ENCODE data around the gene PDE4D.

PDE4D gene

GRCh38 chr5:59249726-59250125, 643.8 kb downstream of the PDE4D start:
- H3K4me3 ChIP-seq (ENCODE audit: low read depth, low read length), result no peak overlapping the region

GRCh38 chr5:59249160-59249559, 644.4 kb downstream of the PDE4D start:
- Histone ChIP-seq H3K36me3 (no peaks in the 10 kb centered on the region), H3K4me3 (ENCODE audit: low read depth, low read length) (no peak overlapping the region), H3K27ac (no peak overlapping the region), H3K27me3 (ENCODE audit: insufficient read depth, low read depth, severe bottlenecking) (no peaks in the 10 kb centered on the region), H3K9me3 (ENCODE audit: severe bottlenecking) (no peaks in the 10 kb centered on the region)
- TF ChIP-seq CTCF (IDR thresholded peaks at IDR 0.05; ENCODE audit: low read depth, low read length), result no peak
- DNase-seq, result no peak

More at GRCh38 chr5:59249726-59250125, 643.8 kb downstream of the PDE4D start:
- Histone ChIP-seq H3K36me3 (no peaks in the 10 kb centered on the region), H3K9me3 (ENCODE audit: severe bottlenecking) (no peaks in the 10 kb centered on the region), H3K27me3 (ENCODE audit: insufficient read depth, low read depth, severe bottlenecking) (no peaks in the 10 kb centered on the region), H3K27ac (no peak overlapping the region)
- DNase-seq, result no peak
- no peak for TF ChIP-seq CTCF (IDR thresholded peaks at IDR 0.05; ENCODE audit: low read depth, low read length)

GRCh38 chr5:59246882-59247281, 646.6 kb downstream of the PDE4D start:
- H3K27ac ChIP-seq, result no peak overlapping the region
- no peaks in the 10 kb centered on the region for H3K9me3 ChIP-seq (ENCODE audit: severe bottlenecking)
- no peaks in the 10 kb centered on the region for H3K27me3 ChIP-seq (ENCODE audit: insufficient read depth, low read depth, severe bottlenecking)
- TF ChIP-seq CTCF (IDR thresholded peaks at IDR 0.05; ENCODE audit: low read depth, low read length), result no peak
- no peak overlapping the region for H3K4me3 ChIP-seq (ENCODE audit: low read depth, low read length)
- no peaks in the 10 kb centered on the region for H3K36me3 ChIP-seq
- no peak for DNase-seq

GRCh38 chr5:59246145-59246869, 647.2 kb downstream of the PDE4D start:
- H3K9me3 ChIP-seq (ENCODE audit: severe bottlenecking), result no peaks in the 10 kb centered on the region
- TF ChIP-seq CTCF (IDR thresholded peaks at IDR 0.05; ENCODE audit: low read depth, low read length), result no peak
- no peaks in the 10 kb centered on the region for H3K27me3 ChIP-seq (ENCODE audit: insufficient read depth, low read depth, severe bottlenecking)
- no peaks in the 10 kb centered on the region for H3K36me3 ChIP-seq
- no peak overlapping the region for H3K4me3 ChIP-seq (ENCODE audit: low read depth, low read length)
- no peak for DNase-seq
- no peak overlapping the region for H3K27ac ChIP-seq

DNA sequence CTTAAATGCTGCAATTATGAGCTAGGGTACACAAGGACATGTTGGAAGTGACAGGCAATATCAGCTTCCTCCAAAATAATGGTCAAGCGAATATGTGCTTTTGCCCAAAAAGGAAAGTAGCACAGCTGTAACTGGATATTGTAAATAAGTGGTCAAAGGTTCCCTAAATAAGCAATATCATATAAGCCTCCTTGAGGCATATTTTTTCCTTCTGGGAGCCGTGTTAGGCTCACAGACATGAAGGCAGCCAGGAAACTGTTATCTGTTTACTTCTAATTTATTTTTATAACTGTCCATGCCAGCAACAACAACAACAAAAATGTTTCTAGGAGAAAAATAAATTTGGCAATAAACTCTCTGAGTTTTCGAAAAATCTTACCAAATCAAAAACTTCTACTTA, 648.3 kb downstream of the PDE4D start:
- H3K27ac ChIP-seq, result no peak overlapping the region

More for the DNA sequence above, 648.3 kb downstream of the PDE4D start:
- Histone ChIP-seq H3K4me3 (ENCODE audit: low read depth, low read length) (no peak overlapping the region), H3K9me3 (ENCODE audit: severe bottlenecking) (no peaks in the 10 kb centered on the region), H3K27me3 (ENCODE audit: insufficient read depth, low read depth, severe bottlenecking) (no peaks in the 10 kb centered on the region), H3K36me3 (no peaks in the 10 kb centered on the region)
- TF ChIP-seq CTCF (IDR thresholded peaks at IDR 0.05; ENCODE audit: low read depth, low read length), result no peak
- DNase-seq, result no peak
